Measurements from ENCODE around the gene GNRH2.
"Not testable (repeated sequence)": the region's sequence is repeated elsewhere in the genome, so short reads cannot be mapped to it uniquely, and the experiment has no call there.

GNRH2 gene

DNA sequence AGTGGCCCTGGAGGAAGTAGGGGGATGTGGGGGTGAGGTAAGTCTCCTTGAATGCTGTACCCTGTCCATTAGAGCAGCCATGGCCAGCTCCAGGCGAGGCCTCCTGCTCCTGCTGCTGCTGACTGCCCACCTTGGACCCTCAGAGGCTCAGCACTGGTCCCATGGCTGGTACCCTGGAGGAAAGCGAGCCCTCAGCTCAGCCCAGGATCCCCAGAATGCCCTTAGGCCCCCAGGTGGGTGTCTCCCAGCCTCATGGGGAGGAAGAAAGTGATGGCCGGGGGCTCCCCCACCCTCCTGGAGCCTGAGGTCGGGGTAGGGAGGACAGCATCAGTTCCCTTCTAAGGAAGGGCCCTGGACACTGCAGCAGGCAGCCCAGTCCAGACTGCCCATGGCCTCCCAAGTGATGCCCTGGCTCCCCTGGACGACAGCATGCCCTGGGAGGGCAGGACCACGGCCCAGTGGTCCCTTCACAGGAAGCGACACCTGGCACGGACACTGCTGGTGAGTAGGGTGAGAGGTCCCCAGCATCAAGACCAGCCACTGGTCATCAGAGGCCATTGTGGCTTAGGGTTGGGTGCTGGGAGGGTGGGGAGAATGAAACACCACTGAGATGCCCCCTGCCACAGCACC, 1.0 kb downstream of the GNRH2 start:
- DNase-seq = no peak

DNA sequence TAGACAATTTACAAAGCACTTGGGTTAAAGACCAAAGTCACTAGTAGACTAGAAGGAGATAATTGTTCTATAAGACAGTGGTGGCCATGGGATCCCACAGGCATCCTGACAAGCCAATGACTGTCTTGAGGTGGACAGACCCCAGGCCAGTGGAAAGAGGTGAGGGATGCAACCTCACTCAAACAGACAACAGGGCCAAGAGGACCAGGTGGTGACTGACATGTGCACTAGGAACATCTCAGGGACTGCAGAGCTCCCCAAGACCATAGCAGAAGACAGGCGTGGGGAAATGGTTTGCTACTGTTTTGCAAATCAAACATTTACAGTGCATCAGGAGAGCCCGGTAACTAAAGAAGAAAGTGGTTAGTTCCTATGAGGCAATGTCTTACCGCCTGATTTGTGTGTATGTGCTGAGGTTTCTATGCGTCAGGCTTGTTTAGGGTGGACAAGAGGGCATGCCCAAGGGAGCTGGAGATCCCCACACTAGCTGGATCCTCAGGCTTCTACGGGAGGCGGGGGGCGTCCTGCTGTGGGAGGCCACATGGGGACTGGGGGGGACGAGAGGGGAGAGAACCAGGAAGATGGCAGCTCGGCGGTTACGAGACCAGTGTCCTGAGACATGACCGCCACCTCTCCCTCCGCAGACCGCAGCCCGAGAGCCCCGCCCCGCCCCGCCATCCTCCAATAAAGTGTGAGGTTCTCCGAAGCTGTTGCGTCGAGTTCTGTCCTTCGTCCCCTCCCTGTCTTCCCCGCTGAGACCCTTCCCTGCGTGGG, 1.8 kb downstream of the GNRH2 start:
- DNase-seq = peak; percentile 91

DNA sequence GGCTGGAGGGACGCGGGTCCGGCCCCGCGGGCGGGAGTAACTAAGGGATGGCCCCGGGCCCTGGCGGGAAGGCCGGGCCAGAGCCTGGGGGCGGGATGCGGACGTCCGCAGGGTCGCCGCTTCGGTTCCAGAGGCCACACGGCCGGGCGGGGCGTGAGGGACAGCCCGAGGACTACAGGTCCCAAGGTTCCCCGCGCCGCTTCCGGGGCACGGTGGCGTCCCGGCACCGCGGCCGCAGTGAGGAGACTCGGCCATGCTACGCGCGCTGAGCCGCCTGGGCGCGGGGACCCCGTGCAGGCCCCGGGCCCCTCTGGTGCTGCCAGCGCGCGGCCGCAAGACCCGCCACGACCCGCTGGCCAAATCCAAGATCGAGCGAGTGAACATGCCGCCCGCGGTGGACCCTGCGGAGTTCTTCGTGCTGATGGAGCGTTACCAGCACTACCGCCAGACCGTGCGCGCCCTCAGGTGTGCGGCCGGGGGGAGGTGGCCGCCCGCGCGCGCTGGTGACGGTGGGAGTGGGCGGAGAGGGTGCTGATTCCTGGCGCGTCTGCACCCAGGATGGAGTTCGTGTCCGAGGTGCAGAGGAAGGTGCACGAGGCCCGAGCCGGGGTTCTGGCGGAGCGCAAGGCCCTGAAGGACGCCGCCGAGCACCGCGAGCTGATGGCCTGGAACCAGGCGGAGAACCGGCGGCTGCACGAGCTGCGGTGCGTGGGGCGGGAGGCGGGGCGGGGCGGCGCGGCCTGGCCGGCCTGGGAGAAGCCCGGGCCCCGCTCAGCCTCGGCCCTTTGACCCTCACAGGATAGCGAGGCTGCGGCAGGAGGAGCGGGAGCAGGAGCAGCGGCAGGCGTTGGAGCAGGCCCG, 2.6 kb downstream of the GNRH2 start, which contains the start of gene MRPS26:
MRPS26 (plus strand) TSS at position 237 of the 861 bp plus-strand sequence; CDS start at position 254, 17 bp downstream.
- DNase-seq = peak; percentile 93

DNA sequence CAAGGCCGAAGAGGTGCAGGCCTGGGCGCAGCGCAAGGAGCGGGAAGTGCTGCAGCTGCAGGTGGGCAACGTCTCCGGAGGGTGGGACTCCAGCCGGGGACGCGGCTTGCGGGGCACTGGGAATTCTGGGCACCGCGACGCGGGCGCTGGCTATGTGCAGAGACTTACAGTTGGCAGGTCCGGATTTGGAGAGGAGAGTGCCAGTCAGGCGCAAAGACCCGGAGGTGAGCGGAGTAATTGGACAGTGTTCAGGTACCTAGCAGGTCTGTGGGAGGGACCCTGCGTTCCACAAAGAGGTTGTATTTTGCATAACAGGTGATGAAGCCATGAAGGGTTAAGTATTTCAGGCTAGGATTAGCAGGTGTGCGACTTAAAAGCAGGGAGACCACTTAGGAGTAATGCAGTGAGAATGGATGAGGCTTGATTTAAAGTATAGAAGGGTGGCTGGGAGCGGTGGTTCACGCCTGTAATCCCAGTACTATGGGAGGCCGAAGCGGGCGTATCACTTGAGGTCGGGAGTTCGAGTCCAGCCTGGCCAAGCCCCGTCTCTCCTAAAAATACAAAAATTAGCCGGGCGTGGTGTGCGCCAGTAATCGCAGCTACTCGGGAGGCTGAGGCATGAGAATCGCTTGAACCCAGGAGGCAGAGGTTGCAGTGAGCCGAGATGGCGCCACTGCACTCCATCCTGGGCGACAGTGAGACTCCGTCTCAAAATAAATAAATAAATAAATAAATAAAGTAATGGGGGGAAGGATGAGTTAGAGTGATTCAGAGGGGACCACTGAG, 3.4 kb downstream of the GNRH2 start:
- peak; percentile 55 for DNase-seq

DNA sequence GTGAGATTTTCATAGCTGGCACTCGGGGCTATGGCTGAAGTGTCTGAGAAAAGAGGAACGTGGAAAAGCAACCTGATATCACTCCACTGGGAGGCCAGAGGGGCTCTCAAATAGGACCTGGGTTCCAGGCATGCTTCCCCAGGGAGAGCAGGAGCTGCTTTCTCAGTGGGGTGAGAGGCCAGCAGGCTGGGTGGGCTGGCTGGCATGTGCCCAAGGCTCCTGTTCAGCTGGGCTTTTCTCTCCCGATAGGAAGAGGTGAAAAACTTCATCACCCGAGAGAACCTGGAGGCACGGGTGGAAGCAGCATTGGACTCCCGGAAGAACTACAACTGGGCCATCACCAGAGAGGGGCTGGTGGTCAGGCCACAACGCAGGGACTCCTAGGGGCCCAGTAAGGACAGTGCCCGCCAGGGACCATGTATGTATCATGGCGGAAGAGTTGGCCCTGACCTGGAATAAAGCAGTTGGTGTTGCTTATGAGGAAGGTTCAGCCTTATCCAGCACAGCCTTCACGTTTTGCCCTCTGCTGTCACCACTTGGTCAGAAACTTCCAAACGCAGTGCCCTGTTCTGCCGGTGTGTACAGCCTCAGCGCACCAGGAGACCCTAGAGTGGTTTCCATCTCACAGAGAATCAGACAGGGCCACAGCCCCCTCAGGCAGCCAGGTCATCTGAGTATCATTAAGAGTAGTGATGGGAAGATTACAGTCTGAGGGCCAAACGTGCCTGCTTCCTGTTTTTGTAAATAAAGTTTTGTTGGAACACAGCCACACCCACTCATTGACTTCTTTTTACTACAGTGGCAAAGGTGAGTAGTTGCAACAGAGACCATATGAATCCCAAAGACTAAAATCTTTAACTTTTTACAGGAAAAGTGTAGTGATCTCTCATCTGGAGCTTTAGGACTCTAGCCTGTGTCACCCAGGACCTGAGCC, 4.3 kb downstream of the GNRH2 start:
- DNase-seq = no peak

DNA sequence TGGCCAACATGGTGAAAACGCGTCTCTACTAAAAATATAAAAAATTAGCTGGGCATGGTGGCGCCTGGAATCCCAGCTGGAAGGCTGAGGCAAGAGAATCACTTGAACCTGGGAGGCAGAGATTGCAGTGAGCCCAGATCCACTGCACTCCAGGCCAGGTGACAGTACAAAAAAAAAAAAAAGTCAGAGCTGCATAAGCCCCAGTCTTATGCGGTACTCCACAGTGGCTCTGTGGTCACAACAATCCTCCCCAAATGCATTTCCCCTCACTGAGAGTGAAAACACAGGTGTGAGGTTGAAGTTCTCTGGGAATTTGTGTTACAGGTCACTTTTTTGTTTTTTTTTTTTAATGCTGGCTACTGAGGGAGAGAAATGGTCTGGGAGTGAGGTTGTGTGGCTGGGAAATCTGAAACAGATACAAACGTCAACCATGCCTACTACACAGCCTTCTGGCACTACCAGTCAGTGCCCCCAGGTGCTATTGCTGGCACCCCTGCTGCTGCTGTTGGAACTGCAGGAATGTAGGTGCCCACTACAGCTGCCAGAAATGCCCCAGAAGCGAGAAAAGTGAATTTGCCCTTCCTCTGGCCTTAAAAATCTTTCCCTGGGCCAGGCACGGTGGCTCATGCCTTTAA, 8.1 kb downstream of the GNRH2 start:
- no peak for DNase-seq

DNA sequence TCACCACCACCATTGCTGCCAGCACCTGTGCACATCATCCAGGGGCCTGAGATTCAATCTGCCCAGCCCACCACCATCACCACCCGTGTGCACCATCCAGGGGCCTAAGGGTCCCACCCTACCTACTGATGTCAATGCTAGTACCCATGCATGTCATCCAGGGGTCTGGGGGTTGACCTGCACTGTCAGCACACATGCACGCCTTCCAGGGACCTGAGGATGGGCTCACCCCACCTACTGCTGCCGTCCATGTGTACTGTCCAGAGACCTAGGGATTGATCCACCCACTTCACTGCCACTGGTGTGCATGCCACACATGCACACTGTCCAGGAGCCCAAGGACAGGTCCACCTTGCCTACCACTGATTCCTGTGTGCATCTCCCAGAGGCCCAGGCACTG, 16.1 kb downstream of the GNRH2 start:
- no peak for DNase-seq

DNA sequence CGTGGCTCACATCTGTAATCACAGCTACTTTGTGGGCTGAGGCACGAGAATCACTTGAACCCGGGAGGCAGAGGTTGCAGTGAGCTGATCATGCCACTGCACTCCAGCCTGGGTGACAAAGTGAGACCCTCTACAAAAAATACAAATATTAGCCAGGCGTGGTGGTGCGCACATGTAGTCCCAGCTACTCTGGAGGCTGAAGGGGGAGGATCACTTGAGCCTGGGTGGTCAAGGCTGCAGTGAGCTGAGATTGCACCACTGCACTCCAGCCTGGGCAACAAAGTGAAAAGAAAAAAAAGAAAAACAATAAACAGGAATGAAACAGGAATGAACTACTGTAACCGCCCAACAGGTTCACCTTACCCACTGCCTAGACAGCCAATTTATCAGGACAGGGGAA, 20.7 kb downstream of the GNRH2 start:
- not testable (repeated sequence) for DNase-seq

DNA sequence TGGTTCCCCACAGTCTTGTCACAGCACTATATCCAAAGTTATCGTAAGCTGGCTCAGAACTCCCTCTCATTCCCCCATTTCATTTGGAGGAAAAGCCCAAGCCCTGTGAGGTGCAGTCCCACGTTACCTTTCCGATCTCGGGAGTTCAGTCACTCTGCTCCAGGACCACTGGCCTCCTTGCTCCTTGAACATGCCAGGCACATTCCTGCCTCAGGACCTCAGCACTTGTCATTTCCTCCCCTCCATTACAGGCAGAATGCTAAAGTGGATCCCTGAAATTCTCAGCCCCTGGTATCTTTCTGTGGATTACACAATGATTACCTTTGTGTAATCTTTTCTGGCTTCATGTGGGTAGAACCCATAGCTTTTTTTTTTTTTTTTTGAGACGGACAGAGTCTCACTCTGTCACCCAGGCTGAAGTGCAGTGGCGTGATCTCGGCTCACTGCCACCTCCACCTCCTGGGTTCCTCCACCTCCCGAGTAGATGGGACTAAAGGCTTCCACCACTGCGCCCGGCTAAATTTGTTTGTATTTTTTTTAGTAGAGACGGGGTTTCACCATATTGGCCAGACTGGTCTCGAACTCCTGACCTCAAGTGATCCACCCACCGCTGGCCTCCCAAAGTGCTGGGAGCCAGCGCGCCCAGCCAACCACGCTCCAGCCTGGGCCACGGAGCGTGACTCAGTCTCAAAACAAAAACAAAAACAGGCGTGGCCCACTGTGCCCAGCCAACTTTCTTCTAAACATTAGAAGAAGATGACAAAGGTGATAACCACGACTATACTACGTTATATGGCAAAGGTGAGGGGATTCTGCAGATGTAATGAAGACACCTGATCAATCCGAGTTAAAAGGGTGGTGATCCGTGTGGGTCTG, 24.0 kb downstream of the GNRH2 start:
- DNase-seq = no peak

DNA sequence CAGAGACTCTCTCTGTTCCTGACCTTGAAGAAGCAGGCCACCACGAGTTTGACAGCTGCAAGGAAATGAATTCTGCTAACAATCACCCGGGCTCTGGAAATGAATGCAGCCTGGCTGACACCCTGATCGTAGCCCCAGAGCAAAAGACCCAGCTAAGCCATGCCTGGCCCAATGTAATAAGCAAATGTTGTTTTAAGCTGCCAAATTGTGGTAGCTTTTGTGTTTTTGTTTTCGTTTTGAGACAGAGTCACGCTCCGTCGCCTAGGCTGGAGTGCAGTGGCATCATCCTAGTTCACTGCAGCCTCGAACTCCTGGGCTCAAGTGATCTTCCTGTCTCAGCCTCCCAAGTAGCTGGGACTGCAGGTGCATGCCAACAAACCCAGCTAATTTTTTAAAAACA, 24.7 kb downstream of the GNRH2 start:
- no peak for DNase-seq

DNA sequence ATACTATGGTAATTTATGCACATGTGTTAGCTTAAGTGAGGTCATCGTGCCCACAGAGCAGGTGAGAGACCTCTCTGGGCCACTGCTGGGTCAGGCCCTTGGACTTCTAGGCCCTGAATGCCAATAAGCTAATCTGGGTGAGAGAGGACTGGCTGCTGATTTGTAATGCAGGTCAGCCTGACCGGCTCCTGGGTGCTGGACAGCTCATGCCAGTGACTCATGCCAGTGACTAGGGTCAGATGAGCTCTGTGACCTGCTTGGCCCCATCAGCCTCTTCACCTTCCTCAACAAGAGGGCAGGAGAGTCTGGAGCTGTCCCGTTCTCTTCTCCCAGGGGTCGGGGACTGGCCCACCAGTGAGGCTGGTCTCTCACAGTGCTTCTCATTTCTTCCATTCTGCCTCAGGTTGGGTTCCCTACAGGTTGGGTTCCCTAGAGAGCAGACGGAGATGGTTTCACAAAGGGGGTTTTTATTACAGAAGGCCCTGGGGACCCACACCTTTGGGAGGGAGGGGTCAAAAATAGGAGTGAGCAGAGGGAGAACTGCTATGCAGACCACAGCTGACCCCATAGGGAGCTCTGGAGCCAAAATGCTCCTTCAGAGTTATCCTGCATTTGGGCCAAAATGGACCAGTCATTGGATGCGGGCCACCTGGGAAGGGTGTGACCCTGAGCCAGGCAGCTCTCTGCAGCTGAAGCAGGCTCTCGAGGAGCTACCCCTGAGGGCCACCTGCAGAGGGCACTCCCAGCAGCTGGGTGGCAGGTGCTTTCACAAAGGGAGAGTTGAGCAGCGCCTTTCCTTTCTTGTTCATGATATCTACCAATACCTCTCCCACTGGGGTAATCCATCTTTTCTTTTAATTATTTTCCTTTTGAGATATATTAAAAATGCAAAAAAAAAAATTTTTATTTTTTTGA, 25.8 kb downstream of the GNRH2 start:
- peak; percentile 24 for DNase-seq

DNA sequence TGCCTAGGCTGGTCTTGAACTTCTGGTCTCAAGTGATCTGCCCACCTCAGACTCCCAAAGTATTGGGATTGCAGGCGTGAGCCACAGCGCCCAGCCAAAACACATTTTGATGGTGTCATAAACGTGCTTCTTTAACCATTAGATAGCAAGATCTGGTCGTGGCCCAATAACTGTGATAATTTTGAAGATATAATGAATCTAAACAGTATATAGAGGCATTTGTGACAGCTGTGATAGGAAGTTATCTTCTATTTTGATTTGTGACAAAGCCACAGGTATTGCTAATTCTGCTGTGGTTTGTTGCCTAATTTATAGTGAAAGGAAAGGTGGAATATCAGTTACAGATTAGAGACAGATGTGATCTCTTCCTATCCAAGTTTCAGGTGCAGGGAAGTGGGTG, 27.3 kb downstream of the GNRH2 start:
- DNase-seq = no peak

DNA sequence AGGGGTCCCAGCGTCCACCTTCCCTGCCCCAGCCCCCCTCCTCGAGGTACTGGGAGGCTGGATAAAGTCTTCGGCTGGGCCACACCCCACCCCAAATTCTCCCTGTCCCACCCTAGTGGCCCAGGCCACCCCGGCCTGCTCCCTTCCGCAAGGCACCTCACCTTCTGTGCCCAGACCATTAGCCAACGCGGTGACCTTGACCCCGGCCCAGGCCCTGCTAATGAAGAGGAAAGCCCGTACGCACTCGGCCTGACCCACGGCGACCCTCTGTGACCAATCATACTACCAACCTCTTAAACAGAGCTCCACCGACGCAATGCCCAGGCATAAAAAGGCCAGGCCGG, 27.8 kb downstream of the GNRH2 start:
- DNase-seq = no peak

DNA sequence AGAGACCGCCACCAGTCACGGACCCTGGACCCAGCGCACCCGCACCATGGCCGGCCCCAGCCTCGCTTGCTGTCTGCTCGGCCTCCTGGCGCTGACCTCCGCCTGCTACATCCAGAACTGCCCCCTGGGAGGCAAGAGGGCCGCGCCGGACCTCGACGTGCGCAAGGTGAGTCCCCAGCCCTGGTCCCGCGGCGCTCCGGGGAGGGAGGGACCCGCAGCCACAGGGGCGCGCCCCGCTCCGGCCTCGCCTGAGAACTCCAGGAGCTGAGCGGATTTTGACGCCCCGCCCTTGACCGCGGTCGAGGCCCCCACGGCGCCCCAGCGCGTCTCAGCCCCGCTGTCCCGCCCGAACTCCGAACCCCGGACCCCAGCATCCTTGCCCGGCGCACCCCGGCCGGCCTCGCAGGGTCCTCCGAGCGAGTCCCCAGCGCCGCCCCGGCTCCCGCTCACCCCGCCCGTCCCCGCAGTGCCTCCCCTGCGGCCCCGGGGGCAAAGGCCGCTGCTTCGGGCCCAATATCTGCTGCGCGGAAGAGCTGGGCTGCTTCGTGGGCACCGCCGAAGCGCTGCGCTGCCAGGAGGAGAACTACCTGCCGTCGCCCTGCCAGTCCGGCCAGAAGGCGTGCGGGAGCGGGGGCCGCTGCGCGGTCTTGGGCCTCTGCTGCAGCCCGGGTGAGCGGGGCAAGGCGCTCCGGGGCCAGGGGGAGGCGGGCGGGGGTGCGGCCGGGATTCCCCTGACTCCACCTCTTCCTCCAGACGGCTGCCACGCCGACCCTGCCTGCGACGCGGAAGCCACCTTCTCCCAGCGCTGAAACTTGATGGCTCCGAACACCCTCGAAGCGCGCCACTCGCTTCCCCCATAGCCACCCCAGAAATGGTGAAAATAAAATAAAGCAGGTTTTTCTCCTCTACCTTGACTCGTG, 28.4 kb downstream of the GNRH2 start, which contains the start of gene OXT:
OXT (plus strand) TSS at position 11 of the 920 bp plus-strand sequence; CDS start at position 47, 36 bp downstream.
- DNase-seq = peak; percentile 53

DNA sequence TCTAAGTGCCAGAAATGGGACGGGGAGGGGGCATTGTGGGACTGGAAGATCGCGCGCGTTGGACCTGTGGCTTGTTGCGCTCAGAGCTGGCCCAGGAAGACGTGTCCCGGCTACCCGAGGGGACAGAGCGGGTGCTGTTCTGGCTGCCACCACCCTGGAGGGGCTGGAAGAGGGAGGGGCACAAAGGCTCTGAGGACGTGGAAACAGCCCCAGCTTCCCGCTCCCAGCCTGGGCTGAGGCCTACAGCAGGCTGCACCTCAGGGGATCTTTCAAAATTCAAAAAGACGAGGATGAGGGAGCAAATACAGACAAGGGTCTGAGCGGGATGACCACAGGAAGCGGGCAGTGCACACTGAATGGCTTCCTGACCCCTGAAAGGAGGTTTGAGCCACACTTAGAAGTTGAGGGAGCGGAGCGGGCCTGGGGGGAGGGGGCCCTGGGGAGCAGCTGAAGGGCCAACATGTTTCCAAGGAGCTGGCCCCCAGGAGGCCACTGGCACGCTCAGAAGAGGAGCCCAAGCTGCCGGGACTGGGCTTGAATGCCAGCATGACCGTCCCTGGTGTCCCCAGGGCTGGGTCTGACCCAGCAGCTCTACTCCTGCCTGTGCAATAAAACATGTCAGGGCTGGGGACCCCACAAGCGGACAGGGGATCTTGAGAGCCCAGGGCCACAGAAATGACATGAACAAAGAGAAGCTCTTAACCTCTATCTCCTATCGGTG, 29.3 kb downstream of the GNRH2 start:
- DNase-seq = no peak

DNA sequence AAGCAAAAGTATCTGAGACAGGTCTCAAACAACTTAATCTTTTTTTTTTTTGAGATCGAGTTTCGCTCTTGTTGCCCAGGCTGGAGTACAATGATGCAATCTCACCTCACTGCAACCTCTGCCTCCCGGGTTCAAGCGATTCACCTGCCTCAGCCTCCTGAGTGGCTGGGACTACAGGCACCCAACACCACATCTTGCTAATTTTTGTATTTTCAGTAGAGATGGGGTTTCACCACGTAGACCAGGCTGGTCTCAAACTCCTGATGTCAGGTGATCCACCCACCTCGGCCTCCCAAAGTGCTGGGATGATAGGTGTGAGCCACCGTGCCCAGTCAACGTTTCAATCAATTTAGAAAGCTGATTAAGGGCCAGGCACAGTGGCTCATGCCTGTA, 29.8 kb downstream of the GNRH2 start:
- DNase-seq = not testable (repeated sequence)

DNA sequence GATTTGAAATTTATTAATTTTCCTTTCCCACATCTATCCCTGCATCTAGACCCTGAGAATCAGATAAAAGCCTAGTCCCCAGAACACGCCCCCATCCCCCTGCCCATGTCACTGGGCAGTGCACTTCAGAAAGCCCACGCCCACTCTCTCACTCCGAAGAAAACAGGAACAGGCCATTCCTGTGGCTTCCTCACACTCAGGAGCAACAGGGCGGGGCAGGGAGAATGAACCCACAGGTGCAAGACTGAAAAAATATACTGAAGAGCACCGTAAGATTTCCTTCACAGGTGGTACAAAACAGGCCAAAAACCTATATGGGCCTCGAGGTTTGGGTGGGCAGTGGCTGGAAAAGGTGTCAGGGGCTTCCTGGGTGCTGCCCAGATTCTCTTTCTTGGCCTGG, 31.4 kb downstream of the GNRH2 start:
- no peak for DNase-seq

Measured in NCI-H82 (cell line).